VCaP (cell line): Measurements from ENCODE around the gene ZSCAN20.

Experiments used
- H3K27ac ChIP-seq: fragments of 450-650 bp; 2 replicates; pipeline ENCODE4 v1.5.1; 2017
- TF ChIP-seq, protein P1 (sequence below): fragments of 450-650 bp; conservative IDR thresholded peaks from 2 replicates; pipeline ENCODE4 v1.5.1; 2017; ENCODE audit warnings: mild to moderate bottlenecking, moderate library complexity

Gene ZSCAN20

DNA sequence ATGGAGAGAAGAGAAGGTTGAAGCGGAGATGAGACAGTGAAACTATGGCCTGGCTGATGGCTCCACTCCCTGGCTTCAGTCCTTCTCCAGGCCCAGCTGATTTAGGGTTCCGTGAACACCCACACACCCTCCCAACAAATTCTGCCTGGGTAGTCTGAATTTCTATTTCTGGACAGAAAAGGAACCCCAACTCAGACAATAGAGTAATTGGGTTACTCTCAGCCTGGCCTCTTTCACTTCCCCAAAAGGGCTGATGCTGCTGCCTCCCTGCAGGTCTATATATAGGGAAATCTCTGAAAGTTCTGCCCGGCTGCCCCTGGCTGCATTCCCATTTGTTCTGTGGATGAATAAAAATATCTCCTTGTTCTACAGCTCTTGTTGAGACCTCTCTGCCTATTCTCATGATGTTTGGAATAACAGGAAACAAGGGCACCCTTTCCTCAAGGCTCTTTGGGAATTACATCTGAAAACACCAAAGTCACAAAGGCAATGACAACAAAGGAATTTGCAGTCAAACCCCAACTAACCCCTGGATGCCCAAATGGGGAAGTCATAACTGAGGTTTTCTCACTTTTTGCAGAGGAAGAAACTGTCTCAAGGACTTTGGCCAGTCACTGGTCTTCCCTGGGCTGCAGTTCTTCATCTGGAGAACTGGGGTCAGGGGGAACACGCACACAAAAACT is 11.4 kb upstream of the ZSCAN20 start:
- TF ChIP-seq, protein P1, sequence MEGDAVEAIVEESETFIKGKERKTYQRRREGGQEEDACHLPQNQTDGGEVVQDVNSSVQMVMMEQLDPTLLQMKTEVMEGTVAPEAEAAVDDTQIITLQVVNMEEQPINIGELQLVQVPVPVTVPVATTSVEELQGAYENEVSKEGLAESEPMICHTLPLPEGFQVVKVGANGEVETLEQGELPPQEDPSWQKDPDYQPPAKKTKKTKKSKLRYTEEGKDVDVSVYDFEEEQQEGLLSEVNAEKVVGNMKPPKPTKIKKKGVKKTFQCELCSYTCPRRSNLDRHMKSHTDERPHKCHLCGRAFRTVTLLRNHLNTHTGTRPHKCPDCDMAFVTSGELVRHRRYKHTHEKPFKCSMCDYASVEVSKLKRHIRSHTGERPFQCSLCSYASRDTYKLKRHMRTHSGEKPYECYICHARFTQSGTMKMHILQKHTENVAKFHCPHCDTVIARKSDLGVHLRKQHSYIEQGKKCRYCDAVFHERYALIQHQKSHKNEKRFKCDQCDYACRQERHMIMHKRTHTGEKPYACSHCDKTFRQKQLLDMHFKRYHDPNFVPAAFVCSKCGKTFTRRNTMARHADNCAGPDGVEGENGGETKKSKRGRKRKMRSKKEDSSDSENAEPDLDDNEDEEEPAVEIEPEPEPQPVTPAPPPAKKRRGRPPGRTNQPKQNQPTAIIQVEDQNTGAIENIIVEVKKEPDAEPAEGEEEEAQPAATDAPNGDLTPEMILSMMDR: no peak
- H3K27ac ChIP-seq: no peak overlapping the region

DNA sequence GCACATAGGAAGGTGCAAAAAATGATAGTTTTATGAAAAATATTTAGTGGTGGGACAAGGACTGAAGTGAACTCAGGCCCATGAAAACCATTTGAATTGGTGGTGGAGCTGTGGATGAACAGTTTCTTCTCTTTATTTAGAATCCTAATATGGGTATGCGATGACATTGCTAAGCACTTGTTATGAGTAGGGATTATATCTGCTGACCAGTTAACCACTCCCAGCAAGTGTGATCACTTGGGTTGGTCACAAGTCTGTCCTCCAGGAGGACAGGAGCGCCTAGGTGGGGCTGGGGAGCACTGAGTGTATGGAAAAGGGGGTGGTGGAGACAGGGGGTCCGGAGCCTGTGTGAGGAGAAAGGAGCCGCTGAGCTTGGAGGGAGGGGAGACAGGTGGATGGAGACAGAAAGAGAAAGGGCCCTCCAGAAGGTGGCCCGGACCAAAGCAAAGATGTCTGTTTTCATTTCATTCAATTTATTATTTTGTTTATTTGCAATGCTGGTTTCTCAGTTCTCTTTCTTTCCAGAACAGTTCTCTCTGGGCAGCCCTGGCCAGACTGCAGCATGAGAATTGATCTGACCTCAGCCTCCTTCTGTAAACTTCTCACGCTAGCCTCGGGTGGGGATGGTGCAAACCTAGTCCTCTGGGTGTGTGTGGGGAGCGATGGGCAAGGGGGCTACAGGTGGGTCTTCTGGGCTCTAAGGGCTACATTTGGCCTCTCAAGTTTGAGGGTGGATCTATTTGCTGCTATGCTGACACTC is 9.9 kb upstream of the ZSCAN20 start:
- H3K27ac ChIP-seq: no peak overlapping the region

DNA sequence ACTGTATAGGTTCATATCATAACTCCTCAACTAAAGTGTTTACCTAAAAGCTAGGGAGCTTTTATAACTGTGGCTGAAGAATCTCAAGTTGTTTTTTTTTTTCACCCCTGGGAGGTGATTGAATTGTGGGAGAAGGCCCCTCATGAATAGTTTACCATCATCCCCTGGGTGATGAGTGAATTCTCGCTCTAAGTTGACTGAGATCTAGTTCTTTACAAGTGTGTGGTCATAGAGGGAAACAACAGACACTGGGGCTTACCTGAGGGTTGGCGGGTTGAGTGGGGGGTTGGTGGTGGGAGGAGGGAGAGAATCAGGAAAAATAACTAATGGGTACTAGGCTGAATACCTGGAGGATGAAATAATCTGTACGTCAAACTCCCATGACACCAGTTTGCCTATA is 7.9 kb upstream of the ZSCAN20 start:
- TF ChIP-seq, protein P1: no peak
- H3K27ac ChIP-seq: no peak overlapping the region

More for the DNA sequence above, 9.9 kb upstream of the ZSCAN20 start:
- TF ChIP-seq, protein P1: no peak

DNA sequence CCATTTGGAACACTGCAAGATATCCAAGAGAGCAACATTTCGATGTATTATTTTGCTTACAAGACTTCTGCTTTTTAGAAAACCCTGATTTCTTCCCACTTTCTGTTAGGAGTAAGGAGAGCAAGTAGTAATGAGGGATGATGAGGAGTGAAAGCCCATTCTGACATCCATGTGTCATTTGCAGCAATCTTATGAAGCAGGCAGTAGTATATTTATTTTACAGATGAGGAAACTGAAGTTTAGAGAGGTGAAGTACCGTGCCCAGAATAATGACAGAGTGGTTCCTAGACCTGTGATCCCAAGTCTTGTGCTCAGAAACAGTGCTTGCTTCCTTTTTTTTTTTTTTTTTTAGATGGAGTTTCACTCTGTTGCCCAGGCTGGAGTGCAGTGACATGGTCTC is 7.1 kb upstream of the ZSCAN20 start:
- no peak overlapping the region for H3K27ac ChIP-seq
- TF ChIP-seq, protein P1: no peak

DNA sequence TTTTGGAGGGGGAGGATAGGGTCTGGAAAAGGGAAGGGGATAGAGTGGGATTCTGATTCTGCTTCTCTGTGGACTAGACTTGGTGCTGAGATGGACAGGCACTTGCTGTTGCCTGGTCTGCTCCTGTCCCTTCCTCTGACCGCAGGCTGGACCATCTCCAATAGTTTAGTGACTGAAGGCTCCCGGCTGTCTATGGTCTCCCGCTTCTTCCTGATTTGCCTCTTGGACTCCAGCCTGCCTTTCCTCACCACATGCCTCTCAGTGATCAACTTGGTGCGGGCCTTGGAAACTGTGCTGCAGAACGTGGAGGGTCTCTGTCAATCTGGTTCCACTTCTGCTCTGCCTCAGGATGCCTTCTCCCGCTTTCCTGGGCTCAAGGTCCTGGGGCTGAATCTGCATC is 6.3 kb upstream of the ZSCAN20 start:
- TF ChIP-seq, protein P1: no peak
- no peak overlapping the region for H3K27ac ChIP-seq

DNA sequence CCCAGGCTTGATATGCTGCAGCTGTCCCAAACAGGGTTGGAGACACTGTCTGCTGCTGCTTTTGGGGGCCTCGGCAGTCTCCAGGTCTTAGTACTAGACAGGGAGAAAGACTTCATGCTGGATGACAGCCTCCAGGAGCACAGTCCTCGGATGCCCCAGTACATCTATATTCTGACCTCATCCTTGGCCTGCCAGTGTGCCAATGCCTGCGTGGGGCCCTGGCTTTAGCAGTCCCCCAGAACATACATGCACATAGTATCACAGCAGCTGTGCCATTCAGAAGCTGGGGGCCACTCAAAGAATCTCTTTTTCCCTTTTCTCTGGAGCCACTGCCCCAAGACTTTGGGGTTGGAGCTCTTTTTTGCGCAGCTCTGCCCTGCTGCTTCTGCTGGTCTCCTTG is 4.4 kb upstream of the ZSCAN20 start:
- TF ChIP-seq, protein P1: no peak
- no peak overlapping the region for H3K27ac ChIP-seq

DNA sequence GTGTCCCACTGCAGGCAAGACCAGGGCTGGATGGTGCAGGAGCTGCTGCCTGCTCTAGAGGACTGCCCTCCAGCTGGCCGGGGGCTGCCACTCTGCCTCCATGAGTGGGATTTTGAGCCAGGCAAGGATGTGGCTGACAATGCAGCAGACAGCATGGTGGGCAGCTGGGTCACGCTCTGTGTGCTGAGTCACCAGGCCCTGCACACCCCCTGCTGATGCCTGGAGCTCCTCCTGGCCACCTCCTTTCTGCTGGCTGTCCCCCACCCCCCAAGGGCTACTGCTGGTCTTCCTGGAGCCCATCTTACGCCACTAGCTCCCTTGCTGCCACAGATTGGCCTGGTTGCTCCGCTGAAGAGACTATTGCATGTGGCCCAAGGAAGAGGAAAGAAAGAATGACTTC is 3.9 kb upstream of the ZSCAN20 start:
- TF ChIP-seq, protein P1: no peak

More for the DNA sequence above, 3.9 kb upstream of the ZSCAN20 start:
- no peak overlapping the region for H3K27ac ChIP-seq
